GM18951 (cell line): ENCODE data around the gene SLC9A9.

ENCODE experiments used
- POLR2A ChIP-seq: IDR thresholded peaks from 4 replicates; pipeline ENCODE4 v1.6.1; 2011; ENCODE audit warnings: mild to moderate bottlenecking; ENCODE audit not compliant: insufficient read length, insufficient read depth; ENCODE audit errors: extremely low read depth
- in situ Hi-C: fragments of 300-500 bp; cut with MboI; formaldehyde crosslinking; loops from one replicate; pipeline ENCODE4 v1.12.0; 2022; ENCODE audit warnings: low sequenced_read_pairs, mixed read lengths, inconsistent platforms; ENCODE audit not compliant: unreplicated experiment

Gene SLC9A9

GRCh38 chr3:143751643-143752178, 96.6 kb downstream of the SLC9A9 start:
- in situ Hi-C loops, result no loop called here
- no peak for TF ChIP-seq POLR2A

DNA sequence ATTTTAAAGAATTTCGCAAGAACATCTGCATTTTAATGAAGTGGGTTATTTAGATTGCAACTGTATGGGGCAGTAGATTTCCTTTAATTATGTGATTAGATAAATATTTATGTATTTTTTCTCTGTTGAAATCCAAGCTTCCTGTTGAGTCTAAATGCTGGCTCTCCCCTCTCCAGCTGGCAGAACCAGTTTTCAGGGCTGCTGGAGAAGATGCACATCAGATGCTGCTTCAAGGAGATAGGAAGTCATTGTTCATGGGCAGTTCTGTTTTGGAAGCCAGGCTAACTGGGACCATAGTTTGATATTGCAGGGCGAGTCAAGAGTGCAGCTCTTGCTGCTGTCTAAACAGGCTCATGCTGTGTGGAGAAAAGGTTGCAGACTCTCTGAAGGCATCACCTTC, 97.4 kb downstream of the SLC9A9 start:
- in situ Hi-C loops, result no loop called here
- TF ChIP-seq POLR2A, result no peak

DNA sequence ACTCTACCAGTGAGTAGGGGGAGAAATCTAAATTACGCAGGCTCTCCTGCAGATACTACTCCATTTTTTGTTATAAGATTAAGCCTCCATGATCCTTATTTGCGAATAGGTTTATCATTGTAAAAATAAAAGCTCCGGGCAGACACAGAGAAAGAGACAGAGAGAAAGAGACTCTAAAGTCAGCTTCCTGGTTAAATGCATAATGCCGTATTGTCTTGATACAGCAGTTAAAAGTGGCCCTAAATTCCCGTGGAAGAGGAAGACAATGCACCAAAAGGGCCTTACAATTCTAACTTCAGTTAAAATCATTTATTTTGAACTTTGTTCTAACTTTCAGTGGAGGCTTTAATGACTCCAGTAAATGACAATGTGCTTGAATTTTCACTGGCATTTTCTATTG, 98.3 kb downstream of the SLC9A9 start:
- in situ Hi-C loops, result no loop called here
- TF ChIP-seq POLR2A, result no peak

DNA sequence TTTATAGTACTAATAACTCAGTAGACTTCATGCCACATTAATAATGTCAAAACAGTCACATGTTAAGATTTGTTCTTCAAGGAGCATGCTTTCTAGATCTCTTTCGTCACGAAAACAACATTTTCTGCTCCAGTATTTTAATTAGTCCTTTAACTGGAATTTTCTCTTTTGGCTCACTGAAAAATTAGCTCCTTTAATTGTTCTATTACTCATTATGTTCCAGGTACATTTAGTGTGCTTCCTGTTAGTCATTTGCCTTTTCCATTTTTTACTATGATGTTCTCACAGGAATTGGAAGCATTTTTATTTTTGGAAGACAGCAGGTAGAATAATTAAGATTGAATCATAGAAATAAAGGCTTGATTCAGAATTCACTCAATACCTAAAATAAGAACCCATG, 111.2 kb downstream of the SLC9A9 start:
- in situ Hi-C loops, result no loop called here
- TF ChIP-seq POLR2A, result no peak

DNA sequence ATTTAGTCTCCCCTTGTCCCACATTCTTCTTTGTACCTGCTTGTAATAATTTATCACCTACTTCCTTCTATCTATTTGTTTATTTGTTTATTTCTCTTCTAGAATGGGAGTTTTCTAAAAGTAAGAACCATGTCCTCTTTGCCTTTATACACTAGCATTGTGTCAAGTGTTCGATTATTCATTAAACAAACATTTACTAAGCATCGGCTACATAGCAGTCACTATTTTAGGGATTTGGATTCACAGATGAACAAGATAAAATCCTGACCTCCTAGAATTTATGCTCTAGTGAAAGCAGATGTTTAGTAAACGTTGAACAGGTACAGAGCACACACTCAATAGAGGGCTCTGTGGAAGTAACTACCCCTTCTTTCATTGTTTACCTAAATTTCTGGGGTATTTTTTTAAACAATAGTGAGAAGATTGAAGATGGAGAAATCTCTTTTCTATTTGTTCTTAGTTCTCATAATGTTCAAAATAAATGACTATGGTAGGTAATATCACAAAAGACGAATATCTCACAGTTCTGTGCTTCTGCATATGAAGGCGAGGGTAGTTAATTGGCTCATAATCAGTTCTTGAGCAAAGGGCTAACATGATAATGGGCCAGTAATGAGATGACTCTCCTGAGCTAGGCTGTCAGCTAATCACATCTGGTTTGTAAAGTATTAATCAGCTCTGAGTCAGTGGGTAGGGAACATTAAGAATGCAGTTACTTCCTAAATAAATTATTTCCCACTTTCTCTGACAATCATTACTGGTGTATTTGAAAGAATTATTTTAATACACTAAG, 111.9 kb downstream of the SLC9A9 start:
- TF ChIP-seq POLR2A, result no peak
- in situ Hi-C loops, result no loop called here

- no peak for TF ChIP-seq POLR2A
- in situ Hi-C loops, result no loop called here
These were observed 116.5 kb downstream of the SLC9A9 start for GRCh38 chr3:143731776-143732175.

DNA sequence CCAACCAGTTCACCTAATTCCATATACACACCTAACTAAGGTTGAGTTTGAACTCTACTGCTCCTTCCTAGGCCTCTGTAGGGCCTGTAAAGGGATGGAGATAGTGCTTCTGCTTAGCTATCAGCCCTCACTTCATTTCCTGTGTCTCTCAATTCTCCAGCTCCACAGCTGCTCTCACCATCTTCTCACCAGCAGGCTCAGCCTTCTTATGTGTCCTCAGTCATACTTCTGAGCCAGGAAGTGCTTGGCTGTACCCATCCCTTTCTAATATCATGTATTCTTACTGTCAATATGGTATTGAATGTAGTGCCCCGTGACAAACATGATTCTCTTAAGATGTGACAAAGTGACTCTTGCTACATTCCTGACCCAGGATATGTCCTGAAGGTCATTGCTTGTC, 116.9 kb downstream of the SLC9A9 start:
- in situ Hi-C loops, result no loop called here

GRCh38 chr3:143727391-143727790, 120.9 kb downstream of the SLC9A9 start:
- in situ Hi-C loops, result no loop called here
- TF ChIP-seq POLR2A, result no peak

More for the DNA sequence above, 116.9 kb downstream of the SLC9A9 start:
- no peak for TF ChIP-seq POLR2A

DNA sequence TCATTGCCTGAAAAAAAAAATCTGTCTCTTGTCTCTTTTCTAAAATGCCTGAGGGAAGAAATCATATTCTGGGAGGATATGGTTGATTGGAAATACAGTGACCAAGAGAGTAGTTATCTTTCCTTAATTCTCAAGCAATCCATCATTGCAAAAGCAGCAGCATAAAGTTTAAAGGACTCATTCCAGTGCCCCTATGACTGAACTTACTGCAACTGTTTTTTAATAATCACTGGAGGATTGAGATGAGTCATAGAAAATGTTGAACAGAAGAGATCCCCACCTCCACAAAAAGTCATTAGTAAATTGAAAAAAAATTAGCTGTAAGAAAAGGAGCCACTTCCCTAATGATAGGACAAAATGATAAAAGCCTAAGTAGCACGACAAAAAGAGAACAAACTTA, 121.5 kb downstream of the SLC9A9 start:
- in situ Hi-C loops, result no loop called here
- no peak for TF ChIP-seq POLR2A

GRCh38 chr3:143720381-143720780, 127.9 kb downstream of the SLC9A9 start:
- in situ Hi-C loops, result no loop called here
- TF ChIP-seq POLR2A, result no peak

DNA sequence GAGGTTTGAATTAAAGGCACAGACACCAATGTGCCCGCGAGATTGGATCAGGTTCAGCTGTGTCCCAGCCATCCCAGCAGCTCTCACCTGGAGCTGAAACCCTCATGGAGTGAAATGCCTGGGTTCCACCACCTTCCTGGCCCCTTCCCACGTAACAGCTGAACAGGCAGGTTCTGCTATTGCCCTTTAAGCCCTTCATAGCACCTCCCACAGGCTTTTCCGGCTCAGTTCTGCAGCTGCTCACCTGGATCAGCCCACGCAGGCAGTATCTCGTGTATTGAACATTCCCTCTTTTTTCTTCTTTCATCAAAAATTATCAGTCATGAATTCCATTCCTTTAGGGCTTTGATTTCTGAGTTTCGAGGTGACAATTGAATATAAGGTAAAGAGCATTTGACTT, 129.8 kb downstream of the SLC9A9 start:
- in situ Hi-C loops, result no loop called here
- TF ChIP-seq POLR2A, result no peak

DNA sequence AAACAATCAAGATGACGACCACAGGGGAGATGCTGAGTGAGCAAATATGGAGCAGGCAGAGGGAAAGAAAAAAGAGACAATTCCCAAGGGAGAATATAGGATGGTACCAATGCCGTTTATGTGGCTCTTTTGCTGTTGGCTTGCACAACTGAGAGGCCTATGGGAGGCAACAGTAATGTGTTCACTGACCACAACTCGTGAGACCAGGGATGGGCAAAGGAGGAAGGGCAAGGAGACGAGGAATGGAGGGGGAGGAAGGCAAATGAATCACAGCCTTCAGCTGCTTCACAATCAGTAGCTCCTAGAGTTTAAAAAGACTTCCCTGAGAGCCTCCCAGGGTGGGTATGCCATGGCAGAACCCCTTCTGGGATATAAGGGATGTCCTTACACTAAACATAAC, 131.5 kb downstream of the SLC9A9 start:
- in situ Hi-C loops, result no loop called here
- no peak for TF ChIP-seq POLR2A

- in situ Hi-C loops, result no loop called here
- no peak for TF ChIP-seq POLR2A
These were observed 135.7 kb downstream of the SLC9A9 start for GRCh38 chr3:143712522-143712921.

DNA sequence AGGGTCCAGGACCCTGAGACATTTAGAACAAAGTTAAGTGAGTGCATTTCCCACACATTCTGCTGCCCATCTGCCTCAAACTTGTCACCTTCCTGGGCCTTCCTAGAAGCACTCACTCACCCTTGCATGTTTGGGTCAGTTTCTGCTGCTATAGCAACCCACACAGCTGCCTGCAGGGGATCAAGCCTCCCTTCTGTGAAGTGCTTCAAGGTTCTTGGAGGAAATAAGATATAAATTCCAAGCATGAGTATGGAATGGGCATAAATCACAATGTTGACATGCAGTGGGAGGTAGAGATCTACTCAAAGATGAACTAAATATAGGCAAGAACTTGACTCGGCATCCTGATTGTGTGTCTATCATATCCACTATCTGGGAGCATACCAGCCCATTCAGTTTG, 140.4 kb downstream of the SLC9A9 start:
- no peak for TF ChIP-seq POLR2A
- in situ Hi-C loops, result no loop called here

DNA sequence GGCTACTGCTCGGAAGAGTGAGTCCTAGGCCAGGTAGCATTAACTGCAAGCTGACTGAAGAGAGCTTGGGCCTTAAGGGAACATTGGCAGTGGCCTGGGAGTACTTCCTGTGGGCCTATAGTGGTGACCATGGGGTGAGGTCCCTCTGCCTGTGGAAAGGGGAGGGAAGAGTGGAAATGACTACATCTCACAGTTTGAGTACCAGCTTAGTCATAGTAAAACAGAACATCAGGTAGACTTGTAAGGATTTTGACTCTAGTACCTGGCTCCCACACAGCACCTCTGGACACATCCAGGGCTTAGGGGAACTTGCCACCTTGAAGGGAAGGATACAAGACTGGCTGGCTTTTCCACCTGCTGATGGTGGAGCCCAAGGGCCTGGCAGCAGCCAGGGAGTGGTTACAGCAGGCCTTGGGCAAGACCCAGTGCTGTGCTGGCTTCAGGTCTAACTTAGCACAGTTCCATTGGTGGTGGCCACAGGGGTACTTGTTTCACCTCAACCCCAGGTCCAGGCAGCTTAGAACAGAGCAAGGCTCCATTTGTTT, 147.8 kb downstream of the SLC9A9 start:
- in situ Hi-C loops, result no loop called here
- TF ChIP-seq POLR2A, result no peak

DNA sequence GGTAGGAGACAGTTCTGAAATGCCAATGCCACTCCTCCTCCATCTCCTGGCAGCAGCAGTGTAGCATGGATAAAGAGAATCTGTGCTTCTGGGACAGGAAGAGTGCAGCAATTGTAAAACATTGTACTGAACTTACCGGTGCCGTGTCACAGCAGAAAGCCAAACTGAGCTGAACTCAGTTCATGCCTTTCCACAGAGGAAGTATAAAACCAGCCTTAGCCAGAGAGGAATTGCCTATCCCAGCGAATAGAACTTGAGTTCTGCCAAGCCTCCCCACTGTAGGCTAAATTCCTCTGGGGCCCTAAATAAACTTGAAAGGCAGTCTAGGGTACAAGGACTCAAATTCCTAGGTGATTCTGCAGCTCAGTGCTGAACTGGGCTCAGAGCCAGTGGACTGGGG, 148.8 kb downstream of the SLC9A9 start:
- TF ChIP-seq POLR2A, result no peak
- in situ Hi-C loops, result no loop called here
